Stimulated activated naive CD4-positive, alpha-beta T cell (primary cell): ENCODE measurements around the gene CYSTM1.
A peak's percentile ranks its signal among the peaks of the same experiment; 100 is the strongest.

ENCODE experiments used
- DNase-seq, 6 experiments: peaks; one replicate each; lab custom pipeline; 2025; lab: John Stamatoyannopoulos, UW

The CYSTM1 gene

GRCh38 chr5:140258016-140258415 lies 83.0 kb downstream of the CYSTM1 start:
- DNase-seq = no peak

GRCh38 chr5:140258873-140259272 lies 83.9 kb downstream of the CYSTM1 start:
- DNase-seq = no peak

GRCh38 chr5:140259500-140259899 lies 84.5 kb downstream of the CYSTM1 start:
- DNase-seq = peak in 3 of 6 experiments; percentile 17 to 33 (median 19)

GRCh38 chr5:140260089-140260656 lies 85.2 kb downstream of the CYSTM1 start:
- no peak for DNase-seq

- no peak for DNase-seq
Observed at GRCh38 chr5:140261403-140262171, 86.6 kb downstream of the CYSTM1 start.

GRCh38 chr5:140262221-140262620 lies 87.2 kb downstream of the CYSTM1 start:
- no peak for DNase-seq

GRCh38 chr5:140262839-140263238 lies 87.9 kb downstream of the CYSTM1 start:
- DNase-seq = no peak

- no peak for DNase-seq
Observed at GRCh38 chr5:140265845-140266244, 90.9 kb downstream of the CYSTM1 start.

GRCh38 chr5:140266471-140267200 lies 91.6 kb downstream of the CYSTM1 start:
- DNase-seq = peak in 2 of 6 experiments; percentile 16 to 26

- DNase-seq = peak in 1 of 6 experiments; percentile 16
Observed at GRCh38 chr5:140267201-140267540, 92.2 kb downstream of the CYSTM1 start.

GRCh38 chr5:140267559-140268018 lies 92.6 kb downstream of the CYSTM1 start:
- no peak for DNase-seq

- DNase-seq = no peak
Observed at GRCh38 chr5:140270008-140270407, 95.0 kb downstream of the CYSTM1 start.

GRCh38 chr5:140273401-140273877 lies 98.5 kb downstream of the CYSTM1 start:
- DNase-seq = no peak

GRCh38 chr5:140275837-140276236 lies 100.8 kb downstream of the CYSTM1 start:
- no peak for DNase-seq

GRCh38 chr5:140282266-140282665 lies 107.3 kb downstream of the CYSTM1 start:
- DNase-seq = no peak

GRCh38 chr5:140284013-140284412 lies 109.0 kb downstream of the CYSTM1 start:
- no peak for DNase-seq

- no peak for DNase-seq
Observed at GRCh38 chr5:140286424-140286823, 111.4 kb downstream of the CYSTM1 start.

GRCh38 chr5:140287801-140288521 lies 113.0 kb downstream of the CYSTM1 start:
- no peak for DNase-seq

- DNase-seq = no peak
Observed at GRCh38 chr5:140292212-140293036, 117.4 kb downstream of the CYSTM1 start.
